Measurements from ENCODE around the gene FAM193A.
"Not testable (repeated sequence)": the region's sequence is repeated elsewhere in the genome, so short reads cannot be mapped to it uniquely, and the experiment has no call there.

The FAM193A gene

DNA sequence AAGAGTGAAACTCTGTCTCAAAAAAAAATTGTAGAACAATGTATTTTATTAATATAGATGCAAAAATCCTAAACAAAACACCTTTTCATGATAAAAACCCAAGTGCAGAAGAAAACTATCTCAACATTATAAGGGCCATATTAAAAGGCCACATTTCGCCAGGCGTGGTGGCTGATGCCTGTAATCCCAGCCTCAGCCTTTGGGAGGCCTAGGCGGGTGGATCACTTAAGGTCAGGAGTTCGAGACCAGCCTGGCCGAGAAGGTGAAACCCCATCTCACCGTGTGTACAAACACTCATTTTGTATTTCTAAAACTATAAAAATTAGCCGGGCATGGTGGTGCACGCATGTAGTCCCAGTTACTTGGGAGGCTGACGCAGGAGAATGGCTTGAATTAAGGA lies 9.9 kb upstream of the FAM193A start:
- DNase-seq = no peak

GRCh38 chr4:2534904-2535375 lies 1.5 kb upstream of the FAM193A start:
- DNase-seq = no peak

- DNase-seq = peak; percentile 47
Measured at GRCh38 chr4:2535376-2536192, 863 bp upstream of the FAM193A start.

- peak; percentile 63 for DNase-seq
Measured at GRCh38 chr4:2537011-2537830, 774 bp downstream of the FAM193A start.

DNA sequence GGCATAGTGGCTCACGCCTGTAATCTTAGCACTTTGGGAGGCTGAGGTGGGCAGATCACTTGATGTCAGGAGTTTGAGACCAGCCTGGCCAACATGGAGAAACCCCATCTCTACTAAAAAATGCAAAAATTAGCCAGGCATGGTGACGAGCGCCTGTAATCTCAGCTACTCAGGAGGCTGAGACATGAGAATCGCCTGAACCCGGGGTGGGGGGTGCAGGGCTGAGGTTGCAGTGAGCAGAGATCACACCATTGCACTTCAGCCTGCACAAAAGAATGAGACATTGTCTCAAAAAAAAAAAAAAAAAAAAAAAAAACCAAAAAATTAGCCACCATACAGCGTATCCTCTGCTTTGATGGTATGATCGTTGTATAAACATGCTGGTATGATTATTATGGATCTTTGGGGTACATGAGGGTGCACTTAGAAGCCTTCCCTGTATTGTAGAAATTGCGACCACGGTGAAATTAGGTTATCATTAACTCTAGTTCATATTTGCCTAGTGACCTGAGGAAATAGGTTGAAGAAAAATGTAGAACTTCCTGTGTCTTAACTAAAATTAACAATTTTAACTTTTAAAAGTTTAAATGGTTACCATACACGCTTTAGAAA lies 7.2 kb downstream of the FAM193A start:
- not testable (repeated sequence) for DNase-seq

DNA sequence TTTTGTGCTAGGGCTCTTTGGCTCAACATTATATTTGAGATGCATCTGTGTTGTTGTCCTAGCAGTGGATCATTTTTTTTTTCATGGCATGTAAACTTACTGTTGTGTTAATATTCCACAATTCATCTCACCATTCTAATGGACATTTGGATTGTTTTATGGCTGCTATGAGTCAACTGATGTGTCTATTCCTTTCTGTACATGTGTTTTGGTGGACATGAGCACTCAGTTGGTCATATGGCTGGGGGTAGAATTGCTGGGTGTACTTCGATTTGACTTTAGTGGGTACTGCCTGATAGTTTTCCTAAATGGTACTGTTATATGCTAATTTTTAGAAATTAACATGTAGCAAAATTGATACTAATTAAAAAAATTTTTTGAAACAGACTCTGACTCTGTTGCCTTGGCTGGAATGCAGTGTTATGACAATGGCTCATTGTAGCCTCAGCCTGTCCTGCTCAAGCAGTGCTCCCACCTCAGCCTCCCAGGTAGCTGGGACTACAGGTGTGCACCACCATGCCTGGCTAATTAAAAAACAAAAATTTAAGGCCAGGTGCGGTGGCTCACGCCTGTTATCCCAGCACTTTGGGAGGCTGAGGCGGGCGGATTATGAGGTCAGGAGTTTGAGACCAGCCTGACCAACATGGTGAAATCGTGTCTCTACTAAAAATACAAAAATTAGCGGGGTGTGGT lies 9.0 kb downstream of the FAM193A start:
- DNase-seq = no peak

GRCh38 chr4:2546286-2546823 lies 9.9 kb downstream of the FAM193A start:
- DNase-seq = no peak

DNA sequence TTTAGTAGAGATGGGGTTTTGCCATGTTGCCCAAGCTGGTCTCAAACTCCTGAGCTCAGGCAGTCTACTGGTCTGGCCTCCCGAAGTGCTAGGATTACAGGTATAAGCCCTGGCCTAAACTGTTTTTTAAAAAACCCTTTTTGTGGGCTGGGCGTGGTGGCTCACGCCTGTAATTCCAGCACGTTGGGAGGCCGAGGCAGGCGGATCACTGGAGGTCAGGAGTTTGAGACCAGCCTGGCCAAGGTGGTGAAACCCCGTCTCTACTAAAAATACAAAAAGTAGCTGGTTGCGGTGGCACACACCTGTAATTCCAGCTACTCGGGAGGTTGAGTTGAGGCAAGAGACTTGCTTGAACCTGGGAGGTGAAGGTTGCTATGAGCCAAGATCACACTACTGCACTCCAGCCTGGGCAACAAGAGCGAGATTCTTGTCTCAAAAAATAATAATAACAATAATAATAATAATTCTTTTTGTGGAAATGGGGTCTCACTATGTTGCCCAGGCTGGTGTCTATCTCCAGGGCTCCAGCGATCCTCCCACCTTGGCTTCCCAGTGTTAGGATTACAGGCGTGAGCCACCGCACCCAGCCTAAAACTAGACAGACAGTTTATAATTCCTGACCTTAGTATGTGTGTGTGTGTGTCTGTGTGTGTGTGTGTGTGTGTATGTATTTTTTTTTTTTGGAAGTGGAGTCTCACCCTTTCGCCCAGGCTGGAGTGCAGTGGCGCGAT lies 10.7 kb downstream of the FAM193A start:
- DNase-seq = not testable (repeated sequence)

GRCh38 chr4:2551118-2551517 lies 14.7 kb downstream of the FAM193A start:
- no peak for DNase-seq

- no peak for DNase-seq
Measured at GRCh38 chr4:2552806-2553205, 16.4 kb downstream of the FAM193A start.

GRCh38 chr4:2558301-2558700 lies 21.9 kb downstream of the FAM193A start:
- no peak for DNase-seq

- DNase-seq = no peak
Measured at GRCh38 chr4:2560167-2560566, 23.7 kb downstream of the FAM193A start.

DNA sequence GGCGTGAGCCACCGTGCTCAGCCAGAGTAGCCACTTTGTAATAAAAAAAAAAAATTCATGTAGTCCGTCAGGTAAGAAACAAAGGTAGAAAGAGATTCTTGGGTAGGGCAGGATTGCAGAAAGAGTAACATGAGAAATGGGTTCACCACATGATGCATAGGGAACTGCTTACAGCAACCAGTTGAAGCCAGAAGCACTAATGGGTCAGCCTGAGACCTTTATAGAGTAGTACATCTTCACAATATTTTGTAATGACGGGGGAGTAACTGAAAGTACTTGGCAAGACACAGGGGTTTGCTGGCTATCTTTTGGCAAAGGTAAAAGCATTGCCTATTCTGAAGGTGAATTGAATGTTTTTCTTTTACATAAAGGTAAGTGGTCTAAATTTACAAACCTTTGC lies 29.1 kb downstream of the FAM193A start:
- no peak for DNase-seq

- DNase-seq = no peak
Measured at GRCh38 chr4:2570036-2570435, 33.6 kb downstream of the FAM193A start.

DNA sequence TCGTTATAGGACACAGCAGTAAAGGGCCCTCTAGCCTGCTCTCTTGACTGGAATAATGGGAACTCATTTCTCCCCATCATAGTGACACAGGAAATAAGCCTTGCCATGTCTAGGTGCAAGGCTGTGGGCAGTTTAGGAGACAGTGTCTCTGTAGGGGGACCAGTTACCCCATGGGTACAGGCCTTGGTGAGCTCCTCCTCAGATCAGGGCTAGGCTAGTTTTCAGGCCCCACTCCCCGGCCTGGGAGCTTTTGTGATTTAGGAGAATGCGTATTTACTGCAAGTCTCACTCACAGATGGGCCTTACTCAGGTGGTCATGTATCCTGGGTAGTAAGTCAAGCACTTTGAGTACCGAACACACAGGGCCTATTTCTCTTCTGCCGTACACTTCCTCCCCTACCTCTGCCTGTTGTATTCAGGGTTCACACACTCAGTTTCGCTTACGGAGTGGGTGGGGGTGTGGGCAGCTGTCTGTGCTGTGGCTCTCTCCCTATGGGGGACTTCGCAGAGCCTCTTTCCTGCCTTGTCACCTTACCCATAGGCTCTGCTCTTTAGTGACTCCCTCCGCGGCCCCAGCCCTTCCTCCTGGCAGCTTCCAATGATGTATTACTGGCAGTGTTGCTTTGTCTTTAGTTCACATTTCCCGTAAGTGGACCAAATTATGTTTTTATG lies 34.2 kb downstream of the FAM193A start:
- DNase-seq = peak; percentile 48

DNA sequence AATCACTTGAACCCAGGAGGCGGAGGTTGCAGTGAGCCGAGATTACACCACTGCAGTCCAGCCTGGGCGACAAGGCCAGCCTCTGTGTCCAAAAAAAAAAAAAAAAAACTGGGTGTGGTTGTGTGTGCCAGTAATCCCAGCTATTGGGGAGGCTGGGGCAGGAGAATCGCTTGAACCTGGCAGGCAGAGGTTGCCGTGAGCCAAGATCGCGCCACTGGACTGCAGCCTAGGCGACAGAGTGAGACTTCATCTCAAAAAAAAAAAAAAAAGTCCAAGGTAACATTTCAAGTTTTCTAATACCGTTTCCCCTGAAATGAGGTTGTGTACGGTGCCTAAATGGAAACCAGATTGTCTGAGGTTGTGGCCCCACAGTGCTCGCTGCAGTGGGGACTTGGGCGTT lies 35.6 kb downstream of the FAM193A start:
- DNase-seq = no peak

- no peak for DNase-seq
Measured at GRCh38 chr4:2572866-2573265, 36.4 kb downstream of the FAM193A start.

GRCh38 chr4:2574009-2574408 lies 37.6 kb downstream of the FAM193A start:
- no peak for DNase-seq

- no peak for DNase-seq
Measured at GRCh38 chr4:2574863-2575262, 38.4 kb downstream of the FAM193A start.

GRCh38 chr4:2576290-2576689 lies 39.8 kb downstream of the FAM193A start:
- no peak for DNase-seq

- DNase-seq = no peak
Measured at GRCh38 chr4:2578106-2578505, 41.7 kb downstream of the FAM193A start.
